Breast epithelium (tissue), 3 donors: ENCODE measurements around the gene RBM17.

Source experiments
- POLR2A ChIP-seq: fragments of 450-650 bp; IDR thresholded peaks from one replicate; pipeline ENCODE4 v1.6.1; 2016; ENCODE audit warnings: antibody characterized with exemption, mild to moderate bottlenecking, moderate library complexity
- POLR2AphosphoS5 ChIP-seq, 3 donors: sonication (generic); formaldehyde crosslinking; IDR thresholded peaks; one replicate each; pipeline ENCODE4 v1.6.1; 2017; ENCODE audit warnings: antibody characterized with exemption in 3 of 3

- TF ChIP-seq POLR2A: no peak
- TF ChIP-seq POLR2AphosphoS5 (IDR thresholded peaks at IDR 0.05): no peak
Measured at GRCh38 chr10:6134099-6134823, 45.4 kb downstream of the RBM17 start.
